Panc1 (cell line): Measurements from ENCODE around the gene SNED1.

Source experiments
- CTCF ChIP-seq: fragments of 450-650 bp; IDR thresholded peaks from 2 replicates; pipeline ENCODE4 v1.5.1; 2017; ENCODE audit warnings: mild to moderate bottlenecking
- REST ChIP-seq, 2 experiments: IDR thresholded peaks; 2 replicates each; pipeline ENCODE4 v1.6.1; 2011 to 2012; ENCODE audit warnings: low read depth in 2 of 2, control low read depth in 1 of 2, low read length in 1 of 2, mild to moderate bottlenecking in 1 of 2, moderate library complexity in 1 of 2; ENCODE audit not compliant: insufficient read depth in 1 of 2
- SIN3A ChIP-seq: IDR thresholded peaks from 2 replicates; pipeline ENCODE4 v1.6.1; 2012; ENCODE audit warnings: low read depth, mild to moderate bottlenecking, low read length, moderate library complexity, borderline replicate concordance; ENCODE audit not compliant: insufficient read depth
- TCF7L2 ChIP-seq: IDR thresholded peaks from 2 replicates; pipeline ENCODE4 v1.6.1; 2011; ENCODE audit warnings: mild to moderate bottlenecking, low read depth, low read length, inconsistent platforms

GRCh38 chr2:241038374-241039180 lies 40.2 kb downstream of the SNED1 start:
- TF ChIP-seq CTCF = no peak
- TF ChIP-seq SIN3A = no peak
- no peak for TF ChIP-seq REST (IDR thresholded peaks at IDR 0.05; ENCODE audit: insufficient read depth in 1 of 2, low read depth in 2 of 2, low read length in 1 of 2)
- TF ChIP-seq TCF7L2 = no peak
